IMR-90 (cell line): ENCODE data around the gene PRKCA. TPM values are rescaled to one million over a fixed set of nuclear protein-coding genes. Genes with fewer than 3 reads are reported as not detected.

Experiments used
- ATAC-seq: fragments of 200-7000 bp; cut with Tn5 transposase; 2 replicates; pipeline ENCODE4 v1.9.1; 2020; ENCODE audit warnings: low read depth, mild to moderate bottlenecking, moderate library complexity
- BruUV-seq: library from RNA; stranded (reverse); fragments of 400-500 nt; replicated peaks from 2 replicates; lab custom pipeline; 2021; lab: Mats Ljungman, UMichigan
- CTCF ChIA-PET: fragments of 300-600 bp; formaldehyde crosslinking; extraction: SDS; loops from one replicate; lab custom pipeline; 2021; ENCODE audit warnings: antibody characterized with exemption; lab: Yijun Ruan, JAX
- POLR2A ChIA-PET: fragments of 300-600 bp; sonication (Branson Sonifier 250); formaldehyde crosslinking; loops from one replicate; lab custom pipeline; 2022; ENCODE audit warnings: antibody characterized with exemption; ENCODE audit not compliant: unreplicated experiment; lab: Charles Lee
- DNase-seq: peaks from one replicate; pipeline ENCODE4 v3.0.0; 2013
- H2AFZ ChIP-seq: replicated peaks from 2 replicates; pipeline ENCODE3; 2013; ENCODE audit warnings: low read length, mild to moderate bottlenecking; ENCODE audit not compliant: poor library complexity
- H2AK5ac ChIP-seq: 2 replicates; pipeline ENCODE4 v1.6.1; 2013; ENCODE audit warnings: low read depth, low read length, inconsistent platforms
- H2AK9ac ChIP-seq: replicated peaks from 2 replicates; pipeline ENCODE3; 2013; ENCODE audit warnings: mild to moderate bottlenecking, low read depth, low read length, moderate library complexity; ENCODE audit not compliant: poor library complexity
- H2BK120ac ChIP-seq: 2 replicates; pipeline ENCODE4 v1.6.1; 2013; ENCODE audit warnings: low read depth, low read length, inconsistent platforms
- H2BK15ac ChIP-seq: 3 replicates; pipeline ENCODE4 v1.6.1; 2013; ENCODE audit warnings: low read depth, low read length, inconsistent platforms
- H2BK20ac ChIP-seq: 2 replicates; pipeline ENCODE4 v1.6.1; 2013; ENCODE audit warnings: low read depth, mild to moderate bottlenecking, inconsistent platforms, low read length, moderate library complexity
- H2BK5ac ChIP-seq: 2 replicates; pipeline ENCODE4 v1.6.1; 2013; ENCODE audit warnings: mild to moderate bottlenecking, low read depth, low read length, inconsistent platforms; ENCODE audit not compliant: poor library complexity, severe bottlenecking
- H3K14ac ChIP-seq: replicated peaks from 2 replicates; pipeline ENCODE4 v1.6.1; 2013; ENCODE audit warnings: low read depth, low read length, inconsistent platforms
- H3K18ac ChIP-seq: 2 replicates; pipeline ENCODE4 v1.6.1; 2013; ENCODE audit warnings: low read depth, low read length, control low read depth
- H3K23ac ChIP-seq: 2 replicates; pipeline ENCODE4 v1.6.1; 2013; ENCODE audit warnings: low read depth, low read length, inconsistent platforms
- H3K27ac ChIP-seq: 2 replicates; pipeline ENCODE4 v1.5.1; 2013; ENCODE audit warnings: mild to moderate bottlenecking, control low read depth, low read length; ENCODE audit not compliant: insufficient read depth
- H3K27me3 ChIP-seq: 2 replicates; pipeline ENCODE4 v1.6.1; 2013; ENCODE audit warnings: low read length; ENCODE audit not compliant: control insufficient read depth, insufficient read depth
- H3K36me3 ChIP-seq: 2 replicates; pipeline ENCODE4 v1.6.1; 2013; ENCODE audit warnings: low read length, mixed read lengths; ENCODE audit not compliant: control insufficient read depth, insufficient read depth
- H3K4ac ChIP-seq: 2 replicates; pipeline ENCODE4 v1.6.1; 2013; ENCODE audit warnings: low read depth, low read length, inconsistent platforms
- H3K4me1 ChIP-seq: 2 replicates; pipeline ENCODE4 v1.6.1; 2013; ENCODE audit warnings: low read length, mixed read lengths; ENCODE audit not compliant: control insufficient read depth, insufficient read depth
- H3K4me2 ChIP-seq: 2 replicates; pipeline ENCODE4 v1.6.1; 2013; ENCODE audit warnings: low read depth, mild to moderate bottlenecking, control low read depth, low read length, moderate library complexity
- H3K4me3 ChIP-seq: 2 replicates; pipeline ENCODE4 v1.5.1; 2013; ENCODE audit warnings: low read depth, mild to moderate bottlenecking, control low read depth, low read length, moderate library complexity; ENCODE audit not compliant: insufficient read depth
- H3K56ac ChIP-seq: 2 replicates; pipeline ENCODE4 v1.6.1; 2013; ENCODE audit warnings: low read length, inconsistent platforms; ENCODE audit not compliant: insufficient read depth; ENCODE audit errors: extremely low read depth
- H3K79me1 ChIP-seq, 2 experiments: 2 replicates each; pipeline ENCODE4 v1.6.1; 2013; ENCODE audit warnings: low read length in 2 of 2, inconsistent platforms in 1 of 2, low read depth in 1 of 2
- H3K9ac ChIP-seq: 2 replicates; pipeline ENCODE4 v1.6.1; 2013; ENCODE audit warnings: low read depth, low read length, control low read depth
- H3K9me1 ChIP-seq: 2 replicates; pipeline ENCODE4 v1.6.1; 2013; ENCODE audit warnings: low read length, inconsistent platforms; ENCODE audit not compliant: insufficient read depth
- H3K9me3 ChIP-seq: 2 replicates; pipeline ENCODE4 v1.6.1; 2013; ENCODE audit warnings: low read length; ENCODE audit not compliant: control insufficient read depth, insufficient read depth
- H4K20me1 ChIP-seq: 2 replicates; pipeline ENCODE4 v1.6.1; 2013; ENCODE audit warnings: low read length, inconsistent platforms; ENCODE audit not compliant: insufficient read depth
- H4K5ac ChIP-seq: 2 replicates; pipeline ENCODE4 v1.6.1; 2013; ENCODE audit warnings: mild to moderate bottlenecking, low read depth, low read length, control low read depth
- H4K8ac ChIP-seq, 2 experiments: 2 replicates each; pipeline ENCODE4 v1.6.1; 2013; ENCODE audit warnings: low read depth in 2 of 2, low read length in 2 of 2, control low read depth in 1 of 2, inconsistent platforms in 1 of 2
- H4K91ac ChIP-seq: 2 replicates; pipeline ENCODE4 v1.6.1; 2013; ENCODE audit warnings: low read depth, low read length, inconsistent platforms; ENCODE audit not compliant: insufficient read depth
- FOS ChIP-seq: fragments of 150-350 bp; IDR thresholded peaks from 2 replicates; pipeline ENCODE4 v1.6.1; 2016; ENCODE audit warnings: low read depth, low read length
- RAD21 ChIP-seq: IDR thresholded peaks from 2 replicates; pipeline ENCODE4 v1.6.1; 2012; ENCODE audit warnings: low read length, improper control_type of control experiment
- WGBS, 2 experiments: methylation state at CpG; one replicate each; pipeline versions ENCODE4 v1.1.5 to v1.1.7; 2013; ENCODE audit warnings: missing lambda C conversion rate in 2 of 2; ENCODE audit not compliant: insufficient read length in 1 of 2; ENCODE audit errors: extremely low coverage in 2 of 2; 5-methylcytosine and 5-hydroxymethylcytosine counted together
- dilution Hi-C: fragments of 300-500 bp; cut with HindIII; formaldehyde crosslinking; loops from one replicate; pipeline ENCODE4 v1.14.3; 2018; ENCODE audit warnings: low sequenced_read_pairs; ENCODE audit not compliant: unreplicated experiment
- in situ Hi-C: fragments of 300-500 bp; cut with MboI; formaldehyde crosslinking; loops from 3 replicates; pipeline ENCODE4 v1.14.3; 2019; ENCODE audit warnings: low sequenced_read_pairs, inconsistent platforms, mixed read lengths
- intact Hi-C: fragments of 100-400 bp; cut with micrococcal nuclease; formaldehyde crosslinking; loops from 2 replicates; pipeline ENCODE4 v1.10.0; 2022
- polyA plus RNA-seq, 3 experiments: library from polyadenylated mRNA; depleted of rRNA; stranded (reverse); fragments of >200 nt; gene quantifications; 2 replicates each; pipeline ENCODE4 v1.2.3, GENCODE V29; 2012; ENCODE audit warnings: low replicate concordance in 1 of 3
- total RNA-seq: library from RNA; depleted of rRNA; stranded (reverse); fragments of >200 nt; gene quantifications from 2 replicates; pipeline ENCODE4 v1.2.3, GENCODE V29; 2012

Gene PRKCA
- total and polyA plus RNA-seq, 2 of the 4 experiments (the other 2 are of a cell fraction), result 31.0 to 46.0 TPM

GRCh38 chr17:66426397-66427033, 124.1 kb downstream of the PRKCA start:
- dilution Hi-C loops, result no loop called here
- Histone ChIP-seq H3K14ac (peak overlapping the region; percentile 37), H3K27ac (no peak overlapping the region), H2BK120ac (0 out of 2 replicates have a peak overlapping the region, but pooled peaks have one; percentile 9), H3K18ac (no peak overlapping the region), H3K9ac (no peak overlapping the region), H3K4me2 (no peak overlapping the region), H3K4ac (peak overlapping the region; percentile 57; the same call in 1 of the 2 replicates), H2AFZ (no peak overlapping the region), H3K79me1 (peaks cover 55 to 96% of the 10 kb centered on the region in 2 experiments), H4K20me1 (peaks cover 6% of the 10 kb centered on the region; the same call in 1 of the 2 replicates), H3K4me1 (peaks cover 17% of the 10 kb centered on the region), H2AK9ac (no peak overlapping the region), H2BK20ac (no peak overlapping the region), H3K27me3 (no peaks in the 10 kb centered on the region), H2AK5ac (peak overlapping the region; percentile 77; the same call in 1 of the 2 replicates), H3K23ac (no peak overlapping the region), H3K4me3 (no peak overlapping the region), H4K8ac (peak overlapping the region in 1 of 2 experiments; percentile 17; a peak in 2 of 4 replicates), H2BK5ac (peak overlapping the region; percentile 9), H4K5ac (no peak overlapping the region), H4K91ac (peak overlapping the region; percentile 25; the same call in 1 of the 2 replicates), H3K36me3 (no peaks in the 10 kb centered on the region), H2BK15ac (0 out of 3 replicates have a peak overlapping the region, but pooled peaks have one; percentile 27), H3K56ac (no peak overlapping the region), H3K9me3 (no peaks in the 10 kb centered on the region), H3K9me1 (peaks cover 23% of the 10 kb centered on the region)
- TF ChIP-seq RAD21 (peak; percentile 16; the same call in 1 of the 2 replicates), FOS (no peak)
- WGBS, 2 experiments, result no CpG with 5 or more reads among the region's 6 CpGs
- ChIA-PET POLR2A (no interaction called here), CTCF (no interaction called here)
- ATAC-seq (no peak), DNase-seq (peak; percentile 14)
- BruUV-seq, result no TSS peak
- intact Hi-C loops, result no loop called here
- in situ Hi-C loops, result no loop called here
